ENCODE measurements around the gene SMYD2.

GRCh38 chr1:214384373-214385079 is 103.6 kb downstream of the SMYD2 start:
- no peak for TF ChIP-seq EP300 (IDR thresholded peaks at IDR 0.05)
- no peak for TF ChIP-seq POLR2A (IDR thresholded peaks at IDR 0.05)

Measured in stomach (tissue), 4 donors.